Medulla oblongata (tissue), 1 donor: ENCODE results near the gene OR2T29.
"Not testable (repeated sequence)": the region's sequence is repeated elsewhere in the genome, so short reads cannot be mapped to it uniquely, and the experiment has no call there.

Experiments
- DNase-seq: peaks from one replicate; pipeline ENCODE4 v3.0.0-alpha.2; 2015; ENCODE audit errors: extremely low spot score

OR2T29 gene

GRCh38 chr1:248562672-248563071 lies at the start of gene OR2T29:
Gene OR2T29 (minus strand): TSS chr1:248562772. CDS start chr1:248559491, 3,281 bp downstream.
- not testable (repeated sequence) for DNase-seq

GRCh38 chr1:248611883-248612414 lies 49.4 kb upstream of the OR2T29 start:
- no peak for DNase-seq

- no peak for DNase-seq
Measured at GRCh38 chr1:248610301-248610700, 47.7 kb upstream of the OR2T29 start.

- DNase-seq, result no peak
Measured at GRCh38 chr1:248599396-248599795, 36.8 kb upstream of the OR2T29 start.

GRCh38 chr1:248597589-248597988 lies 35.0 kb upstream of the OR2T29 start, which contains the start of gene OR2T10:
Gene OR2T10 (minus strand): TSS chr1:248597700. CDS start chr1:248593768, 3,932 bp downstream.
- DNase-seq, result no peak

- DNase-seq, result no peak
Measured at GRCh38 chr1:248596615-248597014, 34.0 kb upstream of the OR2T29 start.

GRCh38 chr1:248593226-248593625 lies 30.7 kb upstream of the OR2T29 start:
- no peak for DNase-seq

GRCh38 chr1:248592655-248593054 lies 30.1 kb upstream of the OR2T29 start:
- no peak for DNase-seq

- no peak for DNase-seq
Measured at GRCh38 chr1:248590055-248590454, 27.5 kb upstream of the OR2T29 start.

- no peak for DNase-seq
Measured at GRCh38 chr1:248589334-248589733, 26.8 kb upstream of the OR2T29 start.

- no peak for DNase-seq
Measured at GRCh38 chr1:248585266-248585665, 22.7 kb upstream of the OR2T29 start.

GRCh38 chr1:248576260-248576980 lies 13.8 kb upstream of the OR2T29 start:
- no peak for DNase-seq

- DNase-seq, result not testable (repeated sequence)
Measured at GRCh38 chr1:248574657-248575056, 12.1 kb upstream of the OR2T29 start, which contains the start of gene OR2T34. Gene OR2T34 (minus strand): TSS chr1:248574757. CDS start chr1:248574757, 0 bp downstream.

GRCh38 chr1:248573856-248574255 lies 11.3 kb upstream of the OR2T29 start:
- DNase-seq, result not testable (repeated sequence)

- DNase-seq, result not testable (repeated sequence)
Measured at GRCh38 chr1:248572049-248572448, 9.5 kb upstream of the OR2T29 start.

GRCh38 chr1:248570811-248571210 lies 8.2 kb upstream of the OR2T29 start:
- DNase-seq, result not testable (repeated sequence)

GRCh38 chr1:248569049-248569448 lies 6.5 kb upstream of the OR2T29 start:
- not testable (repeated sequence) for DNase-seq

GRCh38 chr1:248565530-248566373 lies 3.2 kb upstream of the OR2T29 start:
- DNase-seq, result not testable (repeated sequence)

GRCh38 chr1:248551027-248551426 lies 11.5 kb downstream of the OR2T29 start:
- not testable (repeated sequence) for DNase-seq

- not testable (repeated sequence) for DNase-seq
Measured at GRCh38 chr1:248547383-248547782, 15.2 kb downstream of the OR2T29 start.

- not testable (repeated sequence) for DNase-seq
Measured at GRCh38 chr1:248537449-248537848, 25.1 kb downstream of the OR2T29 start.

GRCh38 chr1:248521856-248522255 lies 40.7 kb downstream of the OR2T29 start:
- DNase-seq, result no peak
